Measurements from ENCODE around the gene HTT.

Gene HTT

DNA sequence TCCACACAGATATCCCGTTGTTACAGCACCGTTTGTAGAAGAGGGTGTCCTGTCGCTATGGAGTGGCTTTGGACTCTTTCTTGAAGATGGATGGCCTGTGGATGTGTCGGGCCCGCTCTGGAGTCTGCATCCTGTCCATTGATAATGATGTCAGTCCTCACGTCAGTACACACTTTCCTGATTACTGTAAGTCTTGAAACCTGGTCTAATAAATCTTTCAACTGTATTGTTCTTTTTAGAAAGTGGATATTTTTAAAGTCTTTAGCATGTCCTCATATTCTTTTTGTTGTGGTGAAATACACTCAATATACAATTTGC lies 189.4 kb downstream of the HTT start:
- Histone ChIP-seq H3K27ac (replicated peaks) (no peak overlapping the region), H3K4me3 (replicated peaks; ENCODE audit: insufficient read depth, low read length) (no peak overlapping the region), H3K27me3 (ENCODE audit: insufficient read depth, poor library complexity, severe bottlenecking) (peaks cover 3% of the 10 kb centered on the region)
- TF ChIP-seq, protein P1, sequence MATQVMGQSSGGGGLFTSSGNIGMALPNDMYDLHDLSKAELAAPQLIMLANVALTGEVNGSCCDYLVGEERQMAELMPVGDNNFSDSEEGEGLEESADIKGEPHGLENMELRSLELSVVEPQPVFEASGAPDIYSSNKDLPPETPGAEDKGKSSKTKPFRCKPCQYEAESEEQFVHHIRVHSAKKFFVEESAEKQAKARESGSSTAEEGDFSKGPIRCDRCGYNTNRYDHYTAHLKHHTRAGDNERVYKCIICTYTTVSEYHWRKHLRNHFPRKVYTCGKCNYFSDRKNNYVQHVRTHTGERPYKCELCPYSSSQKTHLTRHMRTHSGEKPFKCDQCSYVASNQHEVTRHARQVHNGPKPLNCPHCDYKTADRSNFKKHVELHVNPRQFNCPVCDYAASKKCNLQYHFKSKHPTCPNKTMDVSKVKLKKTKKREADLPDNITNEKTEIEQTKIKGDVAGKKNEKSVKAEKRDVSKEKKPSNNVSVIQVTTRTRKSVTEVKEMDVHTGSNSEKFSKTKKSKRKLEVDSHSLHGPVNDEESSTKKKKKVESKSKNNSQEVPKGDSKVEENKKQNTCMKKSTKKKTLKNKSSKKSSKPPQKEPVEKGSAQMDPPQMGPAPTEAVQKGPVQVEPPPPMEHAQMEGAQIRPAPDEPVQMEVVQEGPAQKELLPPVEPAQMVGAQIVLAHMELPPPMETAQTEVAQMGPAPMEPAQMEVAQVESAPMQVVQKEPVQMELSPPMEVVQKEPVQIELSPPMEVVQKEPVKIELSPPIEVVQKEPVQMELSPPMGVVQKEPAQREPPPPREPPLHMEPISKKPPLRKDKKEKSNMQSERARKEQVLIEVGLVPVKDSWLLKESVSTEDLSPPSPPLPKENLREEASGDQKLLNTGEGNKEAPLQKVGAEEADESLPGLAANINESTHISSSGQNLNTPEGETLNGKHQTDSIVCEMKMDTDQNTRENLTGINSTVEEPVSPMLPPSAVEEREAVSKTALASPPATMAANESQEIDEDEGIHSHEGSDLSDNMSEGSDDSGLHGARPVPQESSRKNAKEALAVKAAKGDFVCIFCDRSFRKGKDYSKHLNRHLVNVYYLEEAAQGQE (IDR thresholded peaks at IDR 0.05; ENCODE audit: insufficient replicate concordance, low read depth) = no peak
- TF ChIP-seq SPI1 (IDR thresholded peaks at IDR 0.05; ENCODE audit: borderline replicate concordance, low read depth) (no peak), POLR2AphosphoS5 (IDR thresholded peaks at IDR 0.05; ENCODE audit: low read depth) (no peak), CTCF (IDR thresholded peaks at IDR 0.05; ENCODE audit: insufficient read depth, low read length) (no peak), GABPA (IDR thresholded peaks at IDR 0.05; ENCODE audit: low read depth) (no peak)
- no peak for DNase-seq (ENCODE audit: low read depth in 1 of 2, low spot score in 1 of 2)

DNA sequence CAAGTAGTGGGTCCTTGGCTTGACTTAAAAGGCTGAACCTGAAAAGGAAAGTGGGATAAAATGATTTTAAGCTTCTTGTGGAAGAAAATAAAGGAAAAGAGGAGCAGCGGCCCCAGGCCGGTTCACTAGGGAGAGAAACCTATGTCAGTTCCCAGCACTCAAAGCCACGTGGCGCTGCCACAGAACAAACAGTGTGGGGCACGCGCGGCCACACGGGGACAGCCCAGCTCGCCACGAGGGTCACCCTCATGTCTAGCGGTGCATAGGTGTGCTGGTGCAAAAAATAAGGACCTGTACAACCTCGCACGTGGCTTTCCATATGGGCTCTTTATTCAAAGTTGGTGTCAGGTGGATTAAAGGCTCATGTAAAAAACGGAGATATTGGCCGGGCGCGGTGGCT lies 191.6 kb downstream of the HTT start:
- H3K27me3 ChIP-seq (ENCODE audit: insufficient read depth, poor library complexity, severe bottlenecking) = peaks cover 3% of the 10 kb centered on the region
- no peak overlapping the region for H3K4me3 ChIP-seq (replicated peaks; ENCODE audit: insufficient read depth, low read length)
- no peak overlapping the region for H3K27ac ChIP-seq (replicated peaks)
- no peak for DNase-seq (ENCODE audit: low read depth in 1 of 2, low spot score in 1 of 2)
- TF ChIP-seq, protein P1 (IDR thresholded peaks at IDR 0.05; ENCODE audit: insufficient replicate concordance, low read depth) = no peak
- no peak for TF ChIP-seq POLR2AphosphoS5 (IDR thresholded peaks at IDR 0.05; ENCODE audit: low read depth)
- TF ChIP-seq CTCF (IDR thresholded peaks at IDR 0.05; ENCODE audit: insufficient read depth, low read length) = no peak
- no peak for TF ChIP-seq SPI1 (IDR thresholded peaks at IDR 0.05; ENCODE audit: borderline replicate concordance, low read depth)
- no peak for TF ChIP-seq GABPA (IDR thresholded peaks at IDR 0.05; ENCODE audit: low read depth)

GRCh38 chr4:3267576-3268394 lies 193.3 kb downstream of the HTT start:
- no peak overlapping the region for H3K4me3 ChIP-seq (replicated peaks; ENCODE audit: insufficient read depth, low read length)
- TF ChIP-seq, protein P1 (IDR thresholded peaks at IDR 0.05; ENCODE audit: insufficient replicate concordance, low read depth) = no peak
- TF ChIP-seq GABPA (IDR thresholded peaks at IDR 0.05; ENCODE audit: low read depth) = no peak
- no peak for TF ChIP-seq CTCF (IDR thresholded peaks at IDR 0.05; ENCODE audit: insufficient read depth, low read length)
- TF ChIP-seq SPI1 (IDR thresholded peaks at IDR 0.05; ENCODE audit: borderline replicate concordance, low read depth) = no peak
- no peak for TF ChIP-seq POLR2AphosphoS5 (IDR thresholded peaks at IDR 0.05; ENCODE audit: low read depth)
- no peak for DNase-seq (ENCODE audit: low read depth in 1 of 2, low spot score in 1 of 2)
- H3K27ac ChIP-seq (replicated peaks) = no peak overlapping the region
- H3K27me3 ChIP-seq (ENCODE audit: insufficient read depth, poor library complexity, severe bottlenecking) = peaks cover 3% of the 10 kb centered on the region
